GM04503 (cell line): ENCODE data around the gene NEB.
"Not testable (repeated sequence)": the region's sequence is repeated elsewhere in the genome, so short reads cannot be mapped to it uniquely, and the experiment has no call there.

Source experiments
- DNase-seq: peaks from one replicate; pipeline ENCODE4 v3.0.0-alpha.2; 2012; ENCODE audit warnings: low read depth

The NEB gene

GRCh38 chr2:151757861-151758260 lies 23.6 kb upstream of the NEB start:
- DNase-seq: no peak

DNA sequence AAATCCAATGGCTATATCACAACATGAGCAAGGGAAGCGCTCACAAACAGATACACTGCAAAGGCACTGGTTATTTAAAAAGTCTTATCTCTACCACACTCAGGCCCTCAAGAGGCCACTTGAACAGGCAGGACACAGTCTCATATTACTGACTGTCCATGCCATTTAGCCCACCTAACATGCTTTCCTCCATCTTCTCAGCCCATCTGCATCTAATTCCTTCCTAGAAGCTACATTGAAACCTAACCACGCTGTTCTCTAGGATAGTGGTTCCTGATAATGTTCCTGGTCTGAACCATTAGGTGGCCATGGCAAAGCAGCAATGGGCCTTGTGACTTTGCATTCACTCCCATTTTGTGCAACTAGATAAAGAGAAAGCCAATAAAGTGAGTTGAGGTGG lies 22.5 kb upstream of the NEB start:
- DNase-seq: no peak

GRCh38 chr2:151754253-151754897 lies 20.1 kb upstream of the NEB start:
- DNase-seq: no peak

DNA sequence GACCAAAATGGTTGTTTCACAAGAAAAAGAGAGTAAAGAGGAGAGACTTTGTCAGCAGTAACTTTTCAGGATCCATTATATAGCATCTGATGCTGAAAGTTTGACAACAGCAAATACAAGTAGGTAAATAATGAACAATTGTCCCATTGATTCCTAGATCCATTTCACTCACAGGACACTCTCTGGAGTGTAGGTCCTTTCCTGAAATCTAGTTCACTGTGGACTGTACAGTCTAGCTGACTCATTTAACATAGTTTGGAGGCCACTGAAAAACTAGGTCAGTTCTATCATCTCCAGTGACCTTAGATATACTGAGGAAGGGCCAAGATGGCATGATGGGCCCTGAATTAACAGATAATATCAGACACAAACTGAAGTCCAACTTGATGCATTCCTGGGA lies 19.3 kb upstream of the NEB start:
- DNase-seq: no peak

GRCh38 chr2:151745261-151745660 lies 11.0 kb upstream of the NEB start:
- DNase-seq: not testable (repeated sequence)

DNA sequence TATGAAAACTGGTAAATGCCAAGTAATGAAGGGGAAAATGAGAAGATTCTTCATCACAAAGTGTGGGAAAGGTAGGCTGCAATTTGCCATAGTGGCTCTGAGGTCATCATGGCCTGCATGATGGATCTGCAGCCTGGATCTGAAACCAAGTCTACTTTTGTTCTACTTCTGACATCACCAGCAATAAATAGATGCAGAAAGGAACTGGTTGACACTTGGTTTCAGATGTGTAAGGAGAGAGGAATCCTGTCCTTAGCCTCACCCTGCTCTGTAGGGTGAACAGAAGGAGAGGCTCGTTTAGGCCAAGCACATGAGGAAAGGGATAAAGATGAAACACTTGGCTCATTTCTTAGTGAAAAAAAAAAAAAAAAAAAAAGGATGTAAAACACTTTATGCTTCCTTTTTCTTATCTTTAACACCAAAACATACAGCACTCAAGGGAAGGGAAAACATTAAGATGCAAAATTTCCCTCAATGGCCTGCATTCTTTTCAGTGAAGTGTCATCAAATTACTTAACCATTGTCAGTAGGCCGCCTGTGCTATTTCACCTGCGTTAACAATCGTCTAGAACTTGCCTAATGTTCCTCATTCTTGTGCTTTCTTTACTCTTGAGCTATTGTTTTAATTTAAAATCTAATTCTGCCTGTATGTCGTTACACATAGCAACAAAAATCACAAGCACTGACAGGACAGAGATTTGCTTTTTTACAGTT lies 3.9 kb downstream of the NEB start:
- peak; percentile 60 for DNase-seq

DNA sequence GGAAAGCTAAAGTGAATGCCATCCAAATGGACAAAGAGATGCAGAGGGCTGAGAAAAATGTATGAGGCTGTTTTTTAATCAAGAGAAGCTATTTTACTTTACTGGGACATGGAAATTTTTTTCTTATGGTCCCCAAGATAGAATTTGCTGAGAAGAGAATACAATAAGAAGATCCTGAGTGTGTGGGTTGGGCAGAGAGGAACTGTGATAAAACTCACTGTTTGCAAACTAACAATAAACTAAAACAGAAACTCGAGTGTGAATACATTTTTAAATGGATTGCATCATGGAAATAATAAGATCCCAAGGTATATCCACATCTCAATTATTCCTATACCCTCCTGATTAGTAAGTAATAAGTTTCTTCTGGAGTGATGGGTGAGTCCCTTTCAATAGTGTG lies 4.4 kb downstream of the NEB start:
- no peak for DNase-seq

- no peak for DNase-seq
Measured at GRCh38 chr2:151729415-151729811, 4.9 kb downstream of the NEB start.

DNA sequence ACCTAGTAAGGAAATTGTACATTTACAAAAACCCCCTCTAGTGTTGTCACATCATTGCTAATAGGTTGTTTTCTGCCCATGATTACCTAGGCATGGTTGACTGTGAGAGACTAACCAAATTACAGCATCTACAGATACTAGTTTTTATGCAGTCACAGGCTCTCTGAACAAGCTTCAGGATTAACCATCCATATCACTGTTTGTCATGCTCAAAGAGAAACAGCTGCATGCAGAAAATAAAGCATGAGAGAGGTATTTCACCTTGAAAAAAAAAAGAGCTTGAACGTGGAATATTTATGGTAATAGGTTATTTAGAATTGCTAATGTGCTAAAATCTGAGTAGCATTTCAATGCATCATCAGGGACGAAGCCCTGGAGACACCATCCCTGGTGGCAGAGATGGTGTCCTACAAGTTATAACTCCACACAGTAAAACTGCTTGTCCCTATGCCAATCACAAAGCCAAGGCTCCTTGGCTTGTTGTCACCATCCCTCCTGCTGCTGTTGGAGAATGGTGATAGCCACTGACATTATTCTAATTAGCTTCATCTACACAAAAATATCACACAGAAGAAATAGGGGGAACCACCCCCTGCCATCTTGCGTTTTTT lies 5.4 kb downstream of the NEB start:
- no peak for DNase-seq

GRCh38 chr2:151727593-151728552 lies 6.4 kb downstream of the NEB start:
- DNase-seq: no peak

GRCh38 chr2:151721161-151721560 lies 13.1 kb downstream of the NEB start:
- no peak for DNase-seq

DNA sequence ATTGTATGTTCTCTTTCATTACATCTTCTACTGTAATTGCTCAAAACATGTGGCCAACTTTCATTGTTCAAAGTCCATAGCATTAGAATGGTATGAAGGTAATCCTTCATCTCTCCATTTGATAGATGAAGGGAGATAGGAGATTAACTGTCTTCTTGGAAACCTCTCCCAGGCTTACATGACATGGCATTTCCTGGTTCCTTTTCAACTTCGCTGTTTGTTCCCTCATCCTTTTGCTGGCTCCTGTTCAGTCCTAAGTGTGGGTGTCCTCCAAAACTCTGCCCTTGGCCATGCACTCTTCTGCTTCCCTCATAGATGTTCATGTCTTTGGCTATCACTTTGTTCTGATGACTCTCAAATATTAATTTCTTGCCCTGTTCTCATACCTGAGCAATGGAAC lies 13.8 kb downstream of the NEB start:
- DNase-seq: no peak

- DNase-seq: no peak
Measured at GRCh38 chr2:151718796-151719195, 15.5 kb downstream of the NEB start.

- no peak for DNase-seq
Measured at GRCh38 chr2:151718247-151718646, 16.0 kb downstream of the NEB start.

GRCh38 chr2:151716721-151717120 lies 17.6 kb downstream of the NEB start:
- peak; percentile 23 for DNase-seq

DNA sequence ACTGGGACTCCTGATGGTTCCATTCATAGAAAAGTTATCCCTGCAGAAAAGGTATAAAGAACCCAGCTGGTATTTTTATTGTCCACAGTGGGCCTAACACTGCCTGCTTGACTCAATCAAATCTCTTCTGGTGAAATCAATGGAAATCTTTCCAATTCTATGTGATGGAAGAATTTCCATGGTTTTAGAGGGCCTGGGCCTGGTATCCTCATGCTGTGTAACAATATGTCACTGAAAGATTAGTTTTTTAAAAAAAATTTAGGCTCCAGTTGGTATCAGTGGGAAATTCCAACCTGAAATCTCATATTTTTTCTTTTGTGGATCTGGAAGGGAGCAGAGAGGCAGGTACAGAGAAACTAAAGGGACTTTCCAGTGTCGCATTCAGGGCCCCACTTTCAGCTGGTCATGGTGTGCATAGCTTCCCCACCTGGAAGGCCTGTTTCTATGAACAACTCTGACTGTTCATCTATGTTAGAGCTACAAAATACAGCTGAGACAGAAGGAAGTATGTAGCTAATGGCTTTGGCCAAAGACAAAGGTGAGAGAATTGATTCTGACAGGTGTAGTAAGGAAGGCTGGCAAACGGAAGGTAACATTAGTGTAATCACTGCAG lies 20.9 kb downstream of the NEB start:
- no peak for DNase-seq

- no peak for DNase-seq
Measured at GRCh38 chr2:151711025-151711424, 23.3 kb downstream of the NEB start.

DNA sequence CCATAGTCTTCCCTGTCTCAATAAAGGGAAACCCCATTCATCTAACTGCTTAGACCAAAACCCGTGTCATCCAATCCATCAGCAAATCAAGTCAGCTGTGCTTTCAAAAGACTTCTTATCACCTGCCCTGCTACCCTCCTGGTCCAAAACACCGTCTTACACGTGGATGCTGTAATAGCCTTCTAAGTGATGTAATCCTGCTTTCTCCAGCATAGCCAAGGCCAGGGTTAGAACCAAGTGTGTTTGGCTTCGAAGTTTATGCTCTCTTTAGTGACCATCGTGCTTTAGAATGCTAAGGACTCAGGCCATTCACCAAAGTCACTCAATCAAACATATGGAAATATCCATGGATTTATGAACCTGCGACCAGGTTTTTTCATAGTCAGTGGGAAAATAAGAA lies 25.5 kb downstream of the NEB start:
- DNase-seq: no peak

DNA sequence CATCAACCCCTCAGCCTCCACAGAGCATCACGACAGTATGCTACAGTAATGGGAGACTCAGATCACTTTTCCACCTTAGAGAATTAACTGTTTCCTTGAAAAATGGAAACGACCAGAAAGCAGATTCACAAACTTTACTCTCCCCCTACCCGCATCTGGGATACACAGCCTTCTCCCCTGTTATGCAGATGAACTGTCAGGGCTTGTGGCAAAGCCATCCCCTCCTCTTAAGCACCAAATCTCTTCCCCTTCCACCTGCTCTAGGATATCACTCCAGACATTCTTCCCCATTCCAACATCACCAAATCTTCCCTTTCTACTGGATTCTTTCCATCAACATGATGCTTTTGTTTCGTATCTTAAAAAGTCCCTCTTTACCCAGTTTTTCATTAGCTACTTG lies 26.4 kb downstream of the NEB start:
- no peak for DNase-seq

DNA sequence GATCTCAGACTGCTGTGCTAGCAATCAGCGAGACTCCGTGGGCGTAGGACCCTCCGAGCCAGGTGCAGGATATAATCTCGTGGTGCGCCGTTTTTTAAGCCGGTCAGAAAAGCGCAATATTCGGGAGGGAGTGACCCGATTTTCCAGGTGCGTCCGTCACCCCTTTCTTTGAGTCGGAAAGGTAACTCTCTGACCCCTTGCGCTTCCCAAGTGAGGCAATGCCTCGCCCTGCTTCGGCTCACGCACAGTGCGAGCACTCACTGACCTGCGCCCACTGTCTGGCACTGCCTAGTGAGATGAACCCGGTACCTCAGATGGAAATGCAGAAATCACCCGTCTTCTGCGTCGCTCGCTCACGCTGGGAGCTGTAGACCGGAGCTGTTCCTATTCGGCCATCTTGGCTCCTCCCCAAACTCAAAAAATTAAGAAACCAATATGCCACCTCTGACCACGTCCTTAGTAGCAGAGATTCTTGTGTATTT lies 29.8 kb downstream of the NEB start:
- DNase-seq: not testable (repeated sequence)

GRCh38 chr2:151698134-151698533 lies 36.1 kb downstream of the NEB start:
- not testable (repeated sequence) for DNase-seq

DNA sequence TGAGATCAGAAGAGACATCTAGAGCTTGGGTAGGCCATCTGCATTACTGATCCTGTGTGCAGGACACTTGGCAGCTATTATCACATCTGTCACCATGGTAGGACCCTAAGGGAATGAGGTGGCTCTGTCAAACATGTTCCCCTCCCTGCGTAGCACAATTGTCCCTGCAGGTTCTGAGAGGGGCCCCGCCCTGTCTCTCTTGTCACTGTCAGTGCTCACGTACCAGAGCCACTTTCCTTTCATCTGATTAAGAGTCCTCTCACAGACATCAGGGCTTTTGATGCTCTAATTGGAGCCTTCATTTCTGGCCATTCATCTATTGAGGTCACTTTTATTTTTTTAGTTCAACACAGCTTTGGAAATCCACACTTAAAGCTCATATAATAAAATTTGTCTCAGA lies 38.5 kb downstream of the NEB start:
- DNase-seq: no peak
